IPS-18a (cell line): Measurements from ENCODE around the gene SAMD14.

Experiments
- H3K27ac ChIP-seq: one replicate; pipeline ENCODE4 v1.5.1; 2013; ENCODE audit warnings: low read length
- H3K27me3 ChIP-seq: one replicate; pipeline ENCODE4 v1.6.1; 2013; ENCODE audit warnings: mild to moderate bottlenecking, low read length; ENCODE audit not compliant: control insufficient read depth, insufficient read depth
- H3K36me3 ChIP-seq: one replicate; pipeline ENCODE4 v1.6.1; 2013; ENCODE audit warnings: low read depth, low read length; ENCODE audit not compliant: control insufficient read depth
- H3K4me1 ChIP-seq: one replicate; pipeline ENCODE4 v1.6.1; 2013; ENCODE audit warnings: low read depth, low read length; ENCODE audit not compliant: control insufficient read depth
- H3K4me3 ChIP-seq: one replicate; pipeline ENCODE4 v1.5.1; 2013; ENCODE audit warnings: low read length
- H3K9ac ChIP-seq: one replicate; pipeline ENCODE4 v1.6.1; 2013; ENCODE audit warnings: mild to moderate bottlenecking, low read length, moderate library complexity
- H3K9me3 ChIP-seq: one replicate; pipeline ENCODE4 v1.6.1; 2013; ENCODE audit warnings: low read depth, low read length; ENCODE audit not compliant: control insufficient read depth

The SAMD14 gene

GRCh38 chr17:50144845-50145531 is 15.0 kb upstream of the SAMD14 start:
- H3K27me3 ChIP-seq: peaks cover 15% of the 10 kb centered on the region
- no peak overlapping the region for H3K9ac ChIP-seq
- H3K9me3 ChIP-seq: no peaks in the 10 kb centered on the region
- H3K4me1 ChIP-seq: peaks cover 15% of the 10 kb centered on the region
- H3K4me3 ChIP-seq: no peak overlapping the region
- no peaks in the 10 kb centered on the region for H3K36me3 ChIP-seq
- H3K27ac ChIP-seq: no peak overlapping the region

- Histone ChIP-seq H3K4me1 (peaks cover 15% of the 10 kb centered on the region), H3K27ac (no peak overlapping the region), H3K4me3 (no peak overlapping the region), H3K9me3 (no peaks in the 10 kb centered on the region), H3K9ac (no peak overlapping the region), H3K27me3 (peaks cover 9% of the 10 kb centered on the region), H3K36me3 (peaks cover 2% of the 10 kb centered on the region)
Measured at GRCh38 chr17:50144355-50144754, 14.4 kb upstream of the SAMD14 start.

- Histone ChIP-seq H3K9ac (no peak overlapping the region), H3K36me3 (peaks cover 9% of the 10 kb centered on the region), H3K4me1 (peaks cover 15% of the 10 kb centered on the region), H3K27me3 (peaks cover 3% of the 10 kb centered on the region), H3K27ac (no peak overlapping the region), H3K9me3 (no peaks in the 10 kb centered on the region), H3K4me3 (no peak overlapping the region)
Measured at GRCh38 chr17:50143461-50144176, 13.7 kb upstream of the SAMD14 start.

GRCh38 chr17:50141745-50142110 is 11.8 kb upstream of the SAMD14 start:
- Histone ChIP-seq H3K27me3 (no peaks in the 10 kb centered on the region), H3K36me3 (peaks cover 13% of the 10 kb centered on the region), H3K4me1 (no peaks in the 10 kb centered on the region), H3K4me3 (no peak overlapping the region), H3K9ac (no peak overlapping the region), H3K9me3 (no peaks in the 10 kb centered on the region), H3K27ac (no peak overlapping the region)

DNA sequence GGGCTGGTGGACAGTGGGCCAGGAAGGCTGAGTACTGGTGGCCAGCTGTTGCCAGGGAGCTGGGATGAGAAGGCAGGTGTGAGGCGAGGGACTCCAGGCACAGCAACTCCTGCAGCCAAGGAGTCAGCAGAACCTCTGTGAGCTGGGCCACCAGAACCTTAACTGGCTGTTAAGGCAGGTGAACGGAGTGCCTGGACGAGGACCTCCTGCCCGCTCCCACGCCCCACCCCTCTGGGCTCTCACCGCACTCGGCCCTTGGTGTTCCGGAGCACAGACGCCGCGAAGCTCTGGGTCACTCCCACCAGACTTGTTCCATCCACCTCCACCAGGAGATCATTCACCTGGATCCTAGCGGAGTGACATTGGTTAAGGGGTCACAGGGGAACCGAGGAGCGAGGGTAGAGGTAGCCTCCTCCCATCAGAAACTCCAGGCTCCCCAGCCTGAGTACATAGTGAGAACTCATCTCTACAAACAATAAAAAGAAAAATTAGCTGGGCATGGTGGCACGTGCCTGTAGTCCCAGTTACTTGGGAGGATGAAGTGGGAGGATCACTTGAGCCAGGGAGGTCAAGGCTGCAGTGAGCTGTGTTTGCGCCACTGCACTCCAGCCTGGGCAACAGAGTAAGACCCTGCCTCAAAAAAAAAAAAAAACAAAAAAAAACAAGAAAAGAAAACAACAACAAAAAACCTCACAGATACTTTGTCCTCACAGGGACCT is 11.2 kb upstream of the SAMD14 start:
- Histone ChIP-seq H3K9ac (no peak overlapping the region), H3K36me3 (peaks cover 13% of the 10 kb centered on the region), H3K27me3 (no peaks in the 10 kb centered on the region), H3K4me3 (no peak overlapping the region), H3K9me3 (no peaks in the 10 kb centered on the region), H3K27ac (no peak overlapping the region), H3K4me1 (no peaks in the 10 kb centered on the region)

- H3K4me1 ChIP-seq: no peaks in the 10 kb centered on the region
- H3K9ac ChIP-seq: no peak overlapping the region
- H3K27me3 ChIP-seq: no peaks in the 10 kb centered on the region
- H3K4me3 ChIP-seq: no peak overlapping the region
- no peak overlapping the region for H3K27ac ChIP-seq
- peaks cover 13% of the 10 kb centered on the region for H3K36me3 ChIP-seq
- no peaks in the 10 kb centered on the region for H3K9me3 ChIP-seq
Measured at GRCh38 chr17:50139950-50140885, 10.3 kb upstream of the SAMD14 start.

- H3K27ac ChIP-seq: no peak overlapping the region
- H3K9me3 ChIP-seq: no peaks in the 10 kb centered on the region
- peaks cover 13% of the 10 kb centered on the region for H3K36me3 ChIP-seq
- no peak overlapping the region for H3K9ac ChIP-seq
- no peaks in the 10 kb centered on the region for H3K27me3 ChIP-seq
- no peak overlapping the region for H3K4me3 ChIP-seq
- H3K4me1 ChIP-seq: peaks cover 5% of the 10 kb centered on the region
Measured at GRCh38 chr17:50139185-50139783, 9.3 kb upstream of the SAMD14 start.

GRCh38 chr17:50137042-50137441 is 7.1 kb upstream of the SAMD14 start:
- Histone ChIP-seq H3K4me3 (no peak overlapping the region), H3K9me3 (no peaks in the 10 kb centered on the region), H3K27me3 (peaks cover 1% of the 10 kb centered on the region), H3K36me3 (peaks cover 13% of the 10 kb centered on the region), H3K9ac (no peak overlapping the region), H3K4me1 (peaks cover 16% of the 10 kb centered on the region), H3K27ac (no peak overlapping the region)

- H3K9ac ChIP-seq: no peak overlapping the region
- peaks cover 16% of the 10 kb centered on the region for H3K4me1 ChIP-seq
- H3K4me3 ChIP-seq: no peak overlapping the region
- peaks cover 13% of the 10 kb centered on the region for H3K36me3 ChIP-seq
- peaks cover 10% of the 10 kb centered on the region for H3K27me3 ChIP-seq
- H3K27ac ChIP-seq: no peak overlapping the region
- H3K9me3 ChIP-seq: no peaks in the 10 kb centered on the region
Measured at GRCh38 chr17:50136096-50136687, 6.2 kb upstream of the SAMD14 start.

GRCh38 chr17:50135316-50136095 is 5.5 kb upstream of the SAMD14 start:
- Histone ChIP-seq H3K27ac (no peak overlapping the region), H3K9me3 (no peaks in the 10 kb centered on the region), H3K4me3 (no peak overlapping the region), H3K27me3 (peaks cover 16% of the 10 kb centered on the region), H3K4me1 (peaks cover 21% of the 10 kb centered on the region), H3K9ac (no peak overlapping the region), H3K36me3 (peaks cover 13% of the 10 kb centered on the region)
